Stimulated activated CD8-positive, alpha-beta memory T cell treated with anti-CD3 and anti-CD28 coated beads, Interleukin-12 subunit alpha, Interleukin-12 subunit beta, amount 100 ng/mL, for 24 hours (primary cell): ENCODE data around the gene TNKS1BP1.
"Not testable (repeated sequence)": the region's sequence is repeated elsewhere in the genome, so short reads cannot be mapped to it uniquely, and the experiment has no call there.

ENCODE experiments used
- DNase-seq: peaks from one replicate; pipeline ENCODE4 v3.0.0-alpha.2; 2020; ENCODE audit errors: extremely low read depth

Gene TNKS1BP1

GRCh38 chr11:57324886-57325734, at the start of gene TNKS1BP1:
Gene TNKS1BP1, minus strand, starts transcription at chr11:57324952. Its CDS starts 3,067 bp downstream, at chr11:57321885.
- peak; percentile 74 for DNase-seq

- DNase-seq: no peak
These were observed 48.4 kb upstream of the TNKS1BP1 start for GRCh38 chr11:57373146-57373545.

- DNase-seq: no peak
These were observed 46.2 kb upstream of the TNKS1BP1 start for GRCh38 chr11:57370941-57371340.

GRCh38 chr11:57370251-57370650, 45.5 kb upstream of the TNKS1BP1 start:
- no peak for DNase-seq

- no peak for DNase-seq
These were observed 44.1 kb upstream of the TNKS1BP1 start for GRCh38 chr11:57368845-57369232.

GRCh38 chr11:57368106-57368844, 43.5 kb upstream of the TNKS1BP1 start:
- DNase-seq: no peak

GRCh38 chr11:57364851-57365660, 40.3 kb upstream of the TNKS1BP1 start:
- DNase-seq: no peak

GRCh38 chr11:57363131-57364080, 38.7 kb upstream of the TNKS1BP1 start:
- DNase-seq: no peak

GRCh38 chr11:57361926-57362325, 37.2 kb upstream of the TNKS1BP1 start:
- DNase-seq: no peak

- DNase-seq: not testable (repeated sequence)
These were observed 36.7 kb upstream of the TNKS1BP1 start for GRCh38 chr11:57361420-57361819.

- no peak for DNase-seq
These were observed 36.2 kb upstream of the TNKS1BP1 start for GRCh38 chr11:57360991-57361390.

GRCh38 chr11:57359896-57360690, 35.3 kb upstream of the TNKS1BP1 start:
- no peak for DNase-seq

- DNase-seq: no peak
These were observed 34.6 kb upstream of the TNKS1BP1 start for GRCh38 chr11:57359396-57359795.

GRCh38 chr11:57358991-57359390, 34.2 kb upstream of the TNKS1BP1 start:
- DNase-seq: no peak

GRCh38 chr11:57358543-57358961, 33.8 kb upstream of the TNKS1BP1 start:
- DNase-seq: no peak

GRCh38 chr11:57357856-57358255, 33.1 kb upstream of the TNKS1BP1 start:
- no peak for DNase-seq

- DNase-seq: no peak
These were observed 32.6 kb upstream of the TNKS1BP1 start for GRCh38 chr11:57357310-57357709.

- no peak for DNase-seq
These were observed 31.5 kb upstream of the TNKS1BP1 start for GRCh38 chr11:57356268-57356667.

GRCh38 chr11:57354699-57355098, 29.9 kb upstream of the TNKS1BP1 start:
- DNase-seq: no peak

GRCh38 chr11:57353852-57354251, 29.1 kb upstream of the TNKS1BP1 start:
- no peak for DNase-seq
